GM19455 (cell line): ENCODE data around the gene PDE1C.

ENCODE experiments used
- ATAC-seq: cut with Tn5 transposase; IDR thresholded peaks from one replicate; pipeline ENCODE4 v1.9.1; 2021; ENCODE audit not compliant: unreplicated experiment

PDE1C gene

DNA sequence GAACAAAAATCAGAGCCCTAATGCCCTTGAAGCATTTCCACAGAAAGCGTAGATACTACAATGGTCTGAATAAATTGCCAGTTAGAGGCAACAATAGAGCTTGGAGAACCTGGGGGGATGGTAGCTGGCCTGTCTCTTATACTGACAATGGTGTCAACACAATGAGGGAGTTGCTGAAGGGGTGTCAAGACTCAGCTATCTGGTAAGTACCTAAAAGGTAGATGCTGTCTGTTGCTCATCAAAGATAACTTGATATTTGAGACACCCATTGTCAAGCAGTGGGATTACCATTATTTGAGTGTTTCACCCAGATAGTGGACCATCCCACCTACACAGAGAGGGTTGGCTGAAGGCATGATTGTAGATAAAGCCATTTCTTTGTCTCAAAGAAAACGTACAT is 72.8 kb downstream of the PDE1C start:
- no peak for ATAC-seq

DNA sequence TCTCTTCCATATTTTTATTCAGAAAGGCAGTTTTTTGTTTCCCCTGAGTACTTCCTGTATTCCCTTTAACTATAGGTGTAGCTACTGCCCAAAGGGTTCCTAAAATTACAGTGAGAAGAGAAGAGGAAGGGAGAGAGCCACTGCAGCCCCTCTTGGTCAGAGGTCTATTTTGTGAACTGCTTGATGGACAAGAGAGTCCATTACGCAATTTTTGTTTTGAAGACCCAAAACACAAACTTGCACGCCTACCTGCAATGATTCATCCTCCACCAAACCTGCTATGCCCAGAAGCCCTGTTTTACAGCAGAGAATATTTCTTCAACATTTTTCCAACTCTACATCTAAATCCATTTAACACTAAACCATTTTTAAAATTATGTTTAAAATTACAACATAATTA is 75.1 kb downstream of the PDE1C start:
- ATAC-seq = no peak

DNA sequence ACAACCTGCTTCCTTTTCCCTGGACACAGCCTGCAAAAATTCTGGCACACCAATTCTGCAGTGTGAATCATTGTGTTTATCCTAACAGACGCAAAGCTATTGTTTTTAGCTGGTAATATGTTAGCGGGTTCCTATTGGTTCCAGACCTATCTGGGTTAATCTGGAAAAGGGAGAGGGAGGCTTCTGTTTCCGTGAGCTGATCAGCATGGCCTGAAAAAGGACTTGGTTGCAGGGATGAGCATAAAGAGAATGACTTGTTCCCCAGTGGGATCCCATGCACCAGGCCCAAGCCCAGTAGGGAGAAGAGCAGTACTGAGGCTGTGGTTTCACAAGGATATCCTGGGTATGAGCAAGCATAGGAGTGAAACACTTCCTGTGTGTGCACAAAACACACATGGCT is 78.4 kb downstream of the PDE1C start:
- no peak for ATAC-seq

DNA sequence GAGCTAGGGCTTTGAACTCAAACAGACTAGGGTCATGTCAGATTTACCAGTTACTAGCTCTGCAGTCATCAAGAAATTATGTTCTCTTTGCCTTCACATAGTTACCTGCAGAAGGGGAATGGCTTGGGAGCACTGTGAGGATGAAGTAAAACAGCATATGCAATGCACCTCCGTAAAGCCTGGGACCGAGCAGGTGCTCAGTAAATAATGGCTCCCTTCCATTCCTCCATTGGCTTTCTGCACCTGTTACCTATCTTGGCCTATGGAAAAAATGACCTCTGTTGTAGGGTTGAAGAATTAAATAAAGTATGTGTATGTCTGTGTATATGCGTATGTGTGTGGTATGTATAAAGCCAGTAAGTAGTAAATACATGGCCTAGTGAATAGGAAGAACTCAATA is 78.8 kb downstream of the PDE1C start:
- ATAC-seq = no peak

DNA sequence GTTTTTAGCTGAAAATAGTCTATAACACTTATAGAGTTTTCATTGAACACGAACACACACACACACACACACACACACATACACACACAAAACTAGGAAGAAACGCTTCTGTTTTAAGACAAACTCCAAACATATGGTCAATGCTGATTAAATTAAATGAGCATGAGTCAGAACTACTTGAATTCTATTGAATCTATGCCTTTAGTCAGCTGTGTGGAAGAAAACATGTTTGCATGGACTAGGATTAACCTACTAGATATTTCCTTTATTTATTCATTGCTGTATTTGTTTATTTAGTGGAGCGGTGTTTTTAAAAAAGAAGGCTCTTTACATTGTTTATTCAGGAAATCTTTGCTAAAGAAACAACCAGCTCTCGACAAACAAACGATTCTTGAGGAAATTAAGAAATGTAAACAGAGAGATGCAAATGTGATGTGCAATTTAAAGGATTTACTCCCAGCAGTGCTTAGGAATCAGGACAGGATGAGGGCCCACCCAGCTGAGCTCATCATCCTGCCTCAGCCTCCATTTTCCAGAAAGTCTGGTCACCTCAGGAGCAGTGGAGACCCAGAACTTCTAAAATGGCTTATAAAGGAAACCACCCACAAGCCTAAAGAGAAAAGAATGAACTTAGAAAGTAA is 83.2 kb downstream of the PDE1C start:
- ATAC-seq = no peak

DNA sequence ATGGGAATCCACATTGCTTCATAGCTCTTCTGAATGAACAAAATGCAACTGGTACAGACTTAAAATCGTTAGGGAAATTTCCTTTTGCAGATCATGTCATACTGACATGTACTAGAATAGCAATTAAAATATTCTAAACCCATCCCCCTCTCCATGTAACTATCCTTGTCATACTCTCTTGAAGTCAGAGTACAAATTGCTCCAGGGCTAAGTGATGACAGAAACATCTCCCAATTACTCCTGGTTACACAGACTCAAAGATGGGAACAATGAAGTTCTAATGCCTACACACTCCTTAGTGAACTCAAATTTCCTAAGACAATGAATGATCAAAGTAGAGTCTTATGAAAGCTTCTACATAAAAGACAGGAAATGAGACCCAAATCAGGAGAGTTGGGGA is 87.2 kb downstream of the PDE1C start:
- ATAC-seq = no peak

DNA sequence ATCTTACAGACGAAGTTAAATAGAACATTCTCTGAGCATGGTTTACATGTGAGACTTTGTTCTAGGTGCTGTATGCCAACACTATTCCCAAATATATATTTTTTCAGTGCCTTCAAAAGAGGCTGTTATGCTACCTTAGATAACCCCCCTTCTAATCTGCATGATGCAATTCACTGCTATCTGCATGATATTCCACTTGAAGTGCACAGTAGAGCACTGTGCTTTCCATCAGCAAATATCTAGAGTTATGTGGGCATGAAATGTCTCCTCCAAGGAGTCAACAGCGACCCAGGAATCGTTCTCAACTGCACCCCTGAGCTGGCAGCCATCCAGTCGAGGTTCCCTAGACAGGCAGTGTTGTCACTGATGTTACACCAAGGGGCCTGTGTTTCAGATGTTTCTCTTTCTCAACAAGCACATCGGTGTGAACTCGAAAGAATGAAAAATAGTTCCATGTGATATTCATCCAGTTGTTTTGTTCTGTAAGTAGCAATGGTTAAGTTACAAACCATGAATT is 88.3 kb downstream of the PDE1C start:
- no peak for ATAC-seq

DNA sequence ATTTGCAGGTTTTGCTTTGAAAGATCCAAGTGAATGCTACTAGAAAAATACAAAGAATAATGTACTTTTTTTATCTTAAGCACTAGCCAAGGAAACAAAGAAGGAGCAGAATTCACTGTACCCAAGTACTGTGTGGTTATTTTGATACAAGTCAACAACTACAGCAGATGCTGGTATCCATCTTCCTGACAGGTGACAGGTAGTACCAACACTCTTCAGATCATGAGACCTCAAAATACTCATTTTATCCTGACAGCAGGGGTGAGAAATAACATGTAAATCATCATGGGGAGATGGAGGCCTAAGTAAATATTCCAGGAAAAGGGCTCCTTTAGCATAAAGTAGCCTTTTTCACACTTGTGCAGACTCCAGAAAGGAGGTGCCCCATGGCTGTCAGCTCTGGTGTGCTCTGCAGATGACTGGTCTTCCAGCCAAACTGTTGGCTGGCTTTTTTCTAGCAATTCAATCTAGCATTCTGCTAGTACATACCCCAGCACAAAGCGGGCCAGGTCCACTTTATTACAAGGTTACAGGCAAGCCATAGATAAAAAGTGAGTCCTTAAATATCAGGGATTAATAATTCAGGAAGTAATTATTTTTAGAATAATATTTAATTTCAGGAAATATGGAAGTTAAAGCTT is 90.4 kb downstream of the PDE1C start:
- no peak for ATAC-seq

DNA sequence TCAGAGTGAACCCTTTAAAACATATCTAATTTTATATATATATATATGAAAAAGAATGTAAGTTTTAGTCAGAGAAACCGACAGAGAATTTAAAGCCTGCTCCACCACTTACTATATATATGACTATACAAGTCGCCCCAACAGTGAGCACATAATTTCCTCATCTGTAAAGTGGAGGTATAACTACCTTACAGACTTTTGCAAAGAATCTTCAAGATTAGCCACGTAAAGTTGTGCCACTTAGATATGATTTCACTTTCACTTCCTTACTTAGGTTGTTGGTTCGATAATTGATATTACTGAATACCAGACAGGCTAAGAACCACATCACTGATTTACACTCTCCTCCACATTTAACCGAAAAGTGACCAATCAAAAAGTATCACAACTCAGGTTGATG is 94.7 kb downstream of the PDE1C start:
- no peak for ATAC-seq

DNA sequence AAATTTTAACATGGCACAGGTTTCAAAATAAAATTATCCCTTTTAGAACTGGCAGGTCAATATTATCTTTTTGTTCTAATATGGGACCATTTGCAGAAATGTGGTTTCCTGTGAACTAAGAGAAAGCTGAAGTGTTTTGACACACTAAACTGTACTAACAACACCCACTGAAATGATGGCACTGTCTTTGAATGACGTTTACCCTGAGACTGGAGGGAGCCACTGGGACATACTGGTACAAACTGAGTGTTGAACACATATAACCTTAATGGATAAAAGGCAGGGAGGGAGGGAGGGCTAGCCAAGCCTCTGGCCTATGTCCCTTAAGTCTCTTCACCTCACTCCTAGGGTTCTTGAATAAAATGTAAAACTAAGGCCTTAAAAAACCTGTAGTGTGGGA is 95.9 kb downstream of the PDE1C start:
- no peak for ATAC-seq

DNA sequence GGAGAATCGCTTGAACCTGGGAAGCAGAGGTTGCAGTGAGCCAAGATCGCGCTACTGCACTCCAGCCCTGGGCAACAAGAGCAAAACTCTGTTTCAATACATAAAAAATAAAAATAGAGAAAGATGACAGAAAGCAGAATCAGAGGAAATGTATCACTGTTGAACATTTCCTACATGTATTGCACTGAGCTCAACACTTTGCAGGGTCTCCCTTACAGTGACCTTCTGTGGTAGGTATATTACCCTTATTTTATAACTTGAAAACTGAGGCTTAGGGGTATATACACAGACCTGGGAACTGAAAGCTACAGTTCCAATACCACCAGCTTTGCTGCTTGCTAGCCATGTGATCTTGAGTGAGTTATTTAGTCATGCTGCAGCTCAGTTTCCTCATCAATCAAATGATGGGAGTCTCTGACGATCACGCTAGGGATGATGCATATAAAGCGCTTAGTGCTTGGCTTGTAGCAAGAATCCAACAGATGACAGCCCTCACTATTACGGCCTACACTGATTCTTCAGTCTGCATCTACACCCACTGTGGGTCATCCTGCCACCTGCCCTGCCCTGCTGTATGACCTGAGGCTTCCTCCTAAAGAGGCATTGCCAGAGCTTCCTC is 99.0 kb downstream of the PDE1C start:
- no peak for ATAC-seq

DNA sequence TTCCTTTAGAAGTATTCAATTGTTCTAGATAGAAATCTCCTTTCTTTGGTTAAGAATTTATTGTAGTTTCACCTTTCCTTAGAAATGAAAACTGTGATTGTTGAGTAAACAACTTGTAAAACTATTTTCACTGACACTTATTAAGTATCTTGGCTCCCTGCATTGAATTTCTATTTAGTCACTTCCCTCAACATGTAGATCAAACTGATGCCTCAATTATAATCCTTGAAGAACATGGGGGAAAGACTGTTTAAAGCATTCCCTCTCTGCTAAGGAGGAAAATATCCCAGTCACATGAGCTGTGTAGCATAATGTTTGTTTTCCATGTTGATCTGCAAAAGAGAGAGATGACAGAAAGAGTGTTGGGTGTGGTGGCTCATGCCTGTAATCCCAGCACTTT is 99.7 kb downstream of the PDE1C start:
- ATAC-seq = no peak

DNA sequence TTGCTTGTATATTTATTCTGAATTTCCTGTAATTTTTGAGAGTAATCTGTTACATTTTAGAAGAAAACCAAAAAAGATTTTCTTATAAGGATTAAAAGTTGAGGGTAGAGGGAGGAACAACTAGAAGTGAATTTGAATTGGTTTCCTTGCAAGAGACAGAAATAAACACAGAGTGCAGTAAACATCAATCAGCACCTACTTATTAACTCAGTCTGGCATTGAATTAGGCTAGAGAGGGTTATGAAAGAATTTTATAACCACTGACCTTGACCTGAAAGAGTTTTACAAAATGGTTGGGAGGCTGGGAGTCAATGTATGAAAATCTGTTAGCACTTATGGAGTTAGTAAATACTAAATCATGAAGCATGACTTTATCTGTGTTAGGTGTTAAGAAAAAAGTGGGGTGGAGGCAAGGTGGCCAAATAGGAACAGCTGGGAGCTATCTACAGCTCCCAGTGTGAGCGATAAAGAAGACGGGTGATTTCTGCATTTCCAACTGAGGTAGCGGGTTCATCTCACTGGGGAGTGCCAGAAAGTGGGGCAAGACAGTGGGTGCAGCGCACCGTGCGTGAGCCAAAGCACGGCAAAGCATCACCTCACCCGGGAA is 106.5 kb downstream of the PDE1C start:
- no peak for ATAC-seq

DNA sequence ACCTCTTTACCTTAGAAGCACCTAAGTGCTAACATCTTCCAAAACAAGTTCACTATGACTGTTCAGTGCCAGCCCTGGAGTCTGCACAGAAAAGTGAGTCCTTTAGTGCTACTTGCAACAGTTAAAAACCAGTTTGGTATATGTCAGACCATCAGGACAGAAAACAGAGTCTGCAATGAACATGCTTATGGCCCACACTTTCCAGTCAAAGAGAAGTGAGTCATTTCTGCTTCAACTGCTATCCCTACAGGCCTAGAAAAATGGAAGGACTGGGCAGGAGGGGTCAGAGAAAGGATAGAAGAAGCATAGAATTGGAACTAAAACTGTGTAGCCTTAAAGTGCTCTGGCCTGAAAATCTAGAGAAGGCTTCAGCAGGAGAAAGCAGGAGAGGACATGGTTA is 108.0 kb downstream of the PDE1C start:
- no peak for ATAC-seq

DNA sequence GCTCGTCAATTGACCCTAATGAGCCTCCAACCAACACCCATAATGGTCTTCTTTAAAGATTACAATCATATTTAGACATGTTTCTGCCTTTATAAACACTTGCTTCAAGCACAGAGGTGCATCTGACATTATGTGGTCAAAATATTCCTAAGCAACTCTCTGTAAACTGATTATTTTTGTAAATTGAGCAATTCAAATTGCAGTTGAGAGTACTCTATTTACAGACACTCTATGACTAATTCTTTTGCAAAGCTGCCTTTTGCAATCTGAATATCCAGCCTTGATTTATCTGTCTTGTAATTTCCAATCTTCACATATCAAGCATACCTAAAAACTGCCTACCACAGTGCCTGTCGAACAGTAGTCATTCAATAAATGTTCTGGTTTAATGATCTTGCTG is 112.0 kb downstream of the PDE1C start:
- no peak for ATAC-seq

DNA sequence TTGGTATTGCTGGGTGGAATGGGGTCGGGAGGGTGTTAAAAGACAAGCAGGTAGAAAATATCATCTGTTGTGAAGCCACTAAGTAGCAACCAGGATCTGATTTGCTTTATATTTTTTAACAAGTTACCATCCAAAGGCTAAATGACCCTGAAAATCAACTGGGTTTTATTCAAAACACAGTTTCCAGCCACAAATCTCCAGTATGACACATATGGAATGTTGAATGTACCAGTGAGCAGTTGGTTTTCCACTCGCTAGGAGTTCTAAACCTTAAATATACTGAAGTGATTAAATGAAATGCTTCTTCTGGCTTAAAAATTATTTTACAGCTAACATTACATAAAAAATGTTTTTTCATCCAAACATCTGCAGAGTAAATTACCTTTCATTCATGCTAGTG is 112.5 kb downstream of the PDE1C start:
- ATAC-seq = no peak

DNA sequence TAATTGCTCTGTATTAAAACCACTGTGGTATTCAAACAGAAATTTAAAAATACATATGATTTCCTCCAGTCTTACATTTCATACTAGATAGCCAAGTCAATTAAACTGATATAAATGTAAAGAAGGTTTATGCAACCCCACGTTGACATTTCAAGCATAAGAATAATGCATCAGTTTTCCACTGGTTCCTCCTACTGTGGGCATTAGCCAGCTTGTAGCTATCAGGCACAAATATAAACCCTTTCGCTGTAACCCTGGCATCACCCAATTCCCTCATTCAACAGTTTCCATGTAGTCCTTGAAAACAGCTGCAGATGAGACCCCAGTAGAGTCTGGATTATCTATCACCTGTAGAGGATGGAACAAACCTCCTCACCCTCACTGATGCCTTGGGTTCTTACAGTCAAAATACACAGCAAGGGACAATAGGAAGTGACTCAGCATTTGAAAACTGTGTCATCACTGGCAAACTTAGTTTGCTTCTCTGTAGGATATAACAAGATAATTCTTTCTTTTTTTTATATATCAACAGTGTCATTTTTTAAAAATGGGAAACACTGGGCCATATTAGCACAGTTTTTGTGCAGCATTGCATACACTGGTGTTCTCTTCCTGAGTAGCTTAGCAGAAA is 113.0 kb downstream of the PDE1C start:
- ATAC-seq = no peak

DNA sequence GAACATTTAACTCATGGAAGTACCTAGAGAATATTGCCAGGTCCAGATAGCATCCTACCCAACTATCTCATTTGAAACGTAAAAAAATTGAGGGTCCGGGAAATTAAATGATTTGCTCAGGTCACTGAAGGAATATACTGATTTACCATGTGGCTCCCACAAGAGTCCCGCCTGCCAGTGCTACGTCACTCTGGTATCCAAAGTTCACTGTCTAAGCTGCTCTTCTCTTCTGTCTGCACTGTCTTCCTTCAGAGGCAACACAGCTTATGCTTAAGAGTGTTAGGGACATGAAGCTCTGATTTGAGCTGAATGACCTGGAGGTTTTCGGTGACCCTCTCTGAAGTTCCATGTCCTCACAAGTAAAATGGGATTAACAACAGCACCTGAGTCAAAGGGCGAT is 114.6 kb downstream of the PDE1C start:
- ATAC-seq = no peak

DNA sequence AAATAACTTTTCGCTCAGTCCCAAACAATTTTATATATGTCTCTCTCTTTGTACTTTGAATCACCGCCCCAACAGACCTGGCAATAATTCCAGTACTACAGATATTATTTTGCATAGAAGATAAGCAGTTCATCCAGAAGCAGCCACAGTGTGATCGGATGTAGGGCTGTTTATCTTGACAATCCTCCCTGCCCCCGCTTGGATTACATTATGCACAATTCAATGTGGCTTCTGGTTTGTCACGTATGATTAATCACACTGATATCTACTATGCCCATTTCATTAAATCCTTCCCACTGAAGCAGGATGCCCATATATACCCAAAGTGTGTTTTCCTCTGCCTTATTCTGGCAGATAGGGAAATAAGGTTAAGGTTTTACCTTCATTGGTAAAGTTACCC is 115.2 kb downstream of the PDE1C start:
- no peak for ATAC-seq

DNA sequence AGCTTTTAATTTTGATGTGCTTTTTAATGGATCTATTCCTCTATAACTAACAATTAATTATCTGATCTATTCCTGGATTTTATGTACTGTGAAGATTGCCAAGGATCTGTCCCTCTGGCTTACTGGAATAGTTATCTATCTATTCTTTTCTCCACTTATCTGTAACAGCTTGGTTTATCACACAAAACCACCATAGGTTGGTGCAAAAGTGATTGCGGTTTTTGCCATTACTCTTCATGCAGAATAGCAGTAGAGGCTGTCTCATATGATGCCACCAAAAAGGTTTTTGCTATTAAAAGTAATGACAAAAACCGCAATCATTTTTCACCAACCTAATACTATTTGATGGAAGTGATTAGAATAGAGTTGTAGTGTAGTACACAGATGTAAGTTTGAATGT is 115.7 kb downstream of the PDE1C start:
- no peak for ATAC-seq

DNA sequence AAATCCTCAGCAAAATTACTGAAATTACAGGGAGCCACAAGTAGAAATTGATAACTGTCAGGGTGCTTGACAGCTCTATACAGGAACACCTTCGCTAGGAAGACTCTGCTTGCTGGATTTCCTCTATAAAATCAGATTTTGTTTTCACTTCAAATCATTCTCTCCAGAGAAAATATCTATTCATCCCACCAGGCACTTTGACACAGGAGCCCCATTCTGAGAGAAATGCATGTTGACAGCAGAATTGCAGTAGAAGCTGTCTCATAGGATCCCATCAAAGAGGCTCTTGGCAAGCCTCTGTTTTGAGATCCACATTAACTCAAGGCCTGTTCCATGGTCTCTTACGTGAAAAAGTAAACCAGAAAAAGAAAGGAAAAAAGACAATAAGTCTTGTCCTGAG is 116.8 kb downstream of the PDE1C start:
- ATAC-seq = no peak
